GM23248 (cell line): Measurements from ENCODE around the gene OSGIN1. TPM values are rescaled to one million over a fixed set of nuclear protein-coding genes. Genes with fewer than 3 reads are reported as not detected.

Source experiments
- DNase-seq: peaks from one replicate; pipeline ENCODE4 v3.0.0-alpha.2; 2015
- H2AFZ ChIP-seq: fragments of 200-600 bp; sonication (generic); 2 replicates; pipeline ENCODE4 v1.6.1; 2016; ENCODE audit warnings: antibody characterized with exemption
- H3F3A ChIP-seq: fragments of 200-600 bp; sonication (generic); 2 replicates; pipeline ENCODE4 v1.6.1; 2016; ENCODE audit warnings: mild to moderate bottlenecking, antibody characterized with exemption, mixed run types; ENCODE audit not compliant: insufficient read depth
- H3K27ac ChIP-seq: fragments of 200-600 bp; sonication (generic); 2 replicates; pipeline ENCODE4 v1.5.1; 2016; ENCODE audit warnings: mild to moderate bottlenecking
- H3K27me3 ChIP-seq: fragments of 200-600 bp; sonication (generic); replicated peaks from 2 replicates; pipeline ENCODE4 v1.6.1; 2016; ENCODE audit warnings: mild to moderate bottlenecking; ENCODE audit not compliant: insufficient read depth
- H3K36me3 ChIP-seq: fragments of 200-600 bp; sonication (generic); 2 replicates; pipeline ENCODE4 v1.6.1; 2016; ENCODE audit warnings: low read depth, mild to moderate bottlenecking
- H3K4me1 ChIP-seq: fragments of 200-600 bp; sonication (generic); 2 replicates; pipeline ENCODE4 v1.6.1; 2016; ENCODE audit warnings: mild to moderate bottlenecking; ENCODE audit not compliant: insufficient read depth
- H3K4me2 ChIP-seq: fragments of 200-600 bp; sonication (generic); one replicate; pipeline ENCODE4 v1.6.1; 2016; ENCODE audit warnings: mild to moderate bottlenecking; ENCODE audit not compliant: unreplicated experiment
- H3K4me3 ChIP-seq: fragments of 200-600 bp; sonication (generic); 2 replicates; pipeline ENCODE4 v1.5.1; 2016; ENCODE audit warnings: mild to moderate bottlenecking
- H3K79me2 ChIP-seq: fragments of 200-600 bp; sonication (generic); 2 replicates; pipeline ENCODE4 v1.6.1; 2016; ENCODE audit warnings: mild to moderate bottlenecking; ENCODE audit not compliant: insufficient read depth
- H3K9ac ChIP-seq: fragments of 200-600 bp; sonication (generic); 2 replicates; pipeline ENCODE4 v1.6.1; 2016; ENCODE audit warnings: mild to moderate bottlenecking
- H3K9me2 ChIP-seq: fragments of 200-600 bp; sonication (generic); 2 replicates; pipeline ENCODE4 v1.6.1; 2016; ENCODE audit warnings: mixed run types, mild to moderate bottlenecking, moderate library complexity; ENCODE audit not compliant: insufficient read depth
- H3K9me3 ChIP-seq: fragments of 200-600 bp; sonication (generic); one replicate; pipeline ENCODE4 v1.6.1; 2017; ENCODE audit warnings: low read depth
- H4K20me1 ChIP-seq: fragments of 200-600 bp; sonication (generic); 2 replicates; pipeline ENCODE4 v1.6.0; 2016; ENCODE audit not compliant: insufficient read depth
- EZH2 ChIP-seq: fragments of 200-600 bp; sonication (generic); IDR thresholded peaks from 2 replicates; pipeline ENCODE4 v1.6.1; 2018; ENCODE audit warnings: antibody characterized with exemption, mild to moderate bottlenecking; ENCODE audit not compliant: insufficient read depth, poor library complexity, severe bottlenecking
- EZH2phosphoT487 ChIP-seq: fragments of 200-600 bp; sonication (generic); IDR thresholded peaks from 2 replicates; pipeline ENCODE4 v1.6.1; 2018; ENCODE audit warnings: antibody characterized with exemption, moderate library complexity, mild to moderate bottlenecking, low read depth; ENCODE audit not compliant: insufficient read depth
- WGBS, 2 experiments: methylation state at CpG; one replicate each; pipeline ENCODE4 v1.1.6; 2015 to 2017; ENCODE audit warnings: low lambda C conversion rate in 2 of 2, low coverage in 1 of 2; ENCODE audit errors: missing lambda C conversion rate in 2 of 2; 5-methylcytosine and 5-hydroxymethylcytosine counted together
- in situ Hi-C: fragments of 300-500 bp; cut with MboI; formaldehyde crosslinking; loops from 2 replicates; pipeline ENCODE4 v1.15.0; 2020
- polyA plus RNA-seq: library from polyadenylated mRNA; unstranded; fragments of >200 nt; fragmentation: Nextera tagmentation; extraction: Ambion mirVana; gene quantifications from 2 replicates; pipeline ENCODE4 v1.2.1, GENCODE V29; 2016
- total RNA-seq: library from RNA; depleted of rRNA; stranded (reverse); fragments of >200 nt; shearing (Covaris generic); gene quantifications from 2 replicates; pipeline ENCODE4 v1.2.3, GENCODE V29; 2014

The OSGIN1 gene
- total and polyA plus RNA-seq, 2 experiments from 2014 or later = 1.1 to 6.3 TPM

- H3K9ac ChIP-seq = no peak overlapping the region
- no peaks in the 10 kb centered on the region for H4K20me1 ChIP-seq
- TF ChIP-seq EZH2phosphoT487 (no peak), EZH2 (no peak)
- H3K27me3 ChIP-seq = no peaks in the 10 kb centered on the region
- DNase-seq = no peak
- no peak overlapping the region for H3K27ac ChIP-seq
- in situ Hi-C loops = no loop called here
- no peaks in the 10 kb centered on the region for H3K9me3 ChIP-seq
- H3K4me2 ChIP-seq = no peak overlapping the region
- H3K79me2 ChIP-seq = no peaks in the 10 kb centered on the region
- 90 to 91% methylated on average over 21 of the region's 21 CpGs for WGBS, 2 experiments
- peaks cover 4% of the 10 kb centered on the region; the same call in 1 of the 2 replicates for H3K36me3 ChIP-seq
- H2AFZ ChIP-seq = no peak overlapping the region
- peaks cover 13% of the 10 kb centered on the region for H3K4me1 ChIP-seq
- no peaks in the 10 kb centered on the region for H3K9me2 ChIP-seq
- no peak overlapping the region for H3K4me3 ChIP-seq
- peaks cover 9% of the 10 kb centered on the region for H3F3A ChIP-seq
These were observed 5.3 kb downstream of the OSGIN1 start for GRCh38 chr16:83958137-83958845.

- no peak overlapping the region for H3K4me2 ChIP-seq
- H3K9me2 ChIP-seq = no peaks in the 10 kb centered on the region
- H2AFZ ChIP-seq = no peak overlapping the region
- peaks cover 8% of the 10 kb centered on the region for H3K4me1 ChIP-seq
- no peaks in the 10 kb centered on the region for H3K9me3 ChIP-seq
- DNase-seq = no peak
- no peak for TF ChIP-seq EZH2phosphoT487
- no peak for TF ChIP-seq EZH2
- no peaks in the 10 kb centered on the region for H4K20me1 ChIP-seq
- H3K36me3 ChIP-seq = peaks cover 4% of the 10 kb centered on the region; the same call in 1 of the 2 replicates
- H3K9ac ChIP-seq = no peak overlapping the region
- peaks cover 5% of the 10 kb centered on the region for H3F3A ChIP-seq
- no peak overlapping the region for H3K4me3 ChIP-seq
- in situ Hi-C loops = no loop called here
- no peak overlapping the region for H3K27ac ChIP-seq
- 86 to 87% methylated on average over 21 of the region's 21 CpGs for WGBS, 2 experiments
- H3K27me3 ChIP-seq = no peaks in the 10 kb centered on the region
- no peaks in the 10 kb centered on the region for H3K79me2 ChIP-seq
These were observed 6.0 kb downstream of the OSGIN1 start for GRCh38 chr16:83958846-83959565.

GRCh38 chr16:83959656-83960434, 6.8 kb downstream of the OSGIN1 start:
- Histone ChIP-seq H3K9me3 (no peaks in the 10 kb centered on the region), H4K20me1 (no peaks in the 10 kb centered on the region), H3K4me2 (no peak overlapping the region), H3F3A (no peaks in the 10 kb centered on the region), H2AFZ (no peak overlapping the region), H3K4me1 (no peaks in the 10 kb centered on the region), H3K27ac (no peak overlapping the region), H3K79me2 (no peaks in the 10 kb centered on the region), H3K9me2 (no peaks in the 10 kb centered on the region), H3K4me3 (no peak overlapping the region), H3K27me3 (no peaks in the 10 kb centered on the region), H3K9ac (no peak overlapping the region), H3K36me3 (peaks cover 4% of the 10 kb centered on the region; the same call in 1 of the 2 replicates)
- 90 to 91% methylated on average over 12 of the region's 12 CpGs for WGBS, 2 experiments
- no peak for DNase-seq
- no peak for TF ChIP-seq EZH2
- TF ChIP-seq EZH2phosphoT487 = no peak
- in situ Hi-C loops = no loop called here

GRCh38 chr16:83960521-83961249, 7.6 kb downstream of the OSGIN1 start:
- Histone ChIP-seq H3K4me2 (no peak overlapping the region), H3K4me1 (no peaks in the 10 kb centered on the region), H3K27me3 (no peaks in the 10 kb centered on the region), H3K4me3 (no peak overlapping the region), H3F3A (no peaks in the 10 kb centered on the region), H4K20me1 (no peaks in the 10 kb centered on the region), H3K79me2 (no peaks in the 10 kb centered on the region), H3K9me3 (no peaks in the 10 kb centered on the region), H3K27ac (no peak overlapping the region), H2AFZ (no peak overlapping the region), H3K36me3 (peaks cover 4% of the 10 kb centered on the region; the same call in 1 of the 2 replicates), H3K9ac (no peak overlapping the region), H3K9me2 (no peaks in the 10 kb centered on the region)
- in situ Hi-C loops = no loop called here
- DNase-seq = no peak
- TF ChIP-seq EZH2 (no peak), EZH2phosphoT487 (no peak)
- WGBS, 2 experiments = 98% methylated on average over 25 to 29 of the region's 29 CpGs
